Muscle of back (tissue), 11 donors: ENCODE measurements around the gene DRAXIN. TPM values are rescaled to one million over a fixed set of nuclear protein-coding genes. Genes with fewer than 3 reads are reported as not detected.

Experiments
- DNase-seq, 3 donors: peaks; one replicate each; pipeline versions ENCODE4 v3.0.0 to v3.0.0-alpha.2; 2013
- polyA plus RNA-seq, 10 donors: library from polyadenylated mRNA; unstranded; fragments of 120-200 nt; gene quantifications; one replicate each; pipeline ENCODE4 v1.2.1, GENCODE V29; 2013; ENCODE audit not compliant: insufficient read length in 10 of 10

Gene DRAXIN
- polyA plus RNA-seq, 10 donors: 0.22 to 0.53 (median 0.36) TPM

GRCh38 chr1:11707621-11708276, 16.2 kb downstream of the DRAXIN start:
- DNase-seq: peak in 1 of 3 donors; percentile 62

- DNase-seq: no peak
These were observed 17.2 kb downstream of the DRAXIN start for GRCh38 chr1:11708554-11709350.

GRCh38 chr1:11711490-11711889, 20.0 kb downstream of the DRAXIN start:
- DNase-seq: no peak

GRCh38 chr1:11712285-11712684, 20.8 kb downstream of the DRAXIN start:
- no peak for DNase-seq

- DNase-seq: no peak
These were observed 21.6 kb downstream of the DRAXIN start for GRCh38 chr1:11713095-11713494.

GRCh38 chr1:11714831-11715575, 23.5 kb downstream of the DRAXIN start:
- DNase-seq: no peak

GRCh38 chr1:11719313-11720032, 28.0 kb downstream of the DRAXIN start:
- peak in 2 of 3 donors; percentile 78 to 86 for DNase-seq

- DNase-seq: no peak
These were observed 28.5 kb downstream of the DRAXIN start for GRCh38 chr1:11720033-11720376.

GRCh38 chr1:11720525-11720924, 29.0 kb downstream of the DRAXIN start:
- DNase-seq: no peak

GRCh38 chr1:11721311-11721710, 29.8 kb downstream of the DRAXIN start:
- DNase-seq: no peak

- DNase-seq: no peak
These were observed 31.0 kb downstream of the DRAXIN start for GRCh38 chr1:11722538-11722937.

- DNase-seq: no peak
These were observed 34.1 kb downstream of the DRAXIN start for GRCh38 chr1:11725616-11726015.

GRCh38 chr1:11727119-11727518, 35.6 kb downstream of the DRAXIN start:
- no peak for DNase-seq

- no peak for DNase-seq
These were observed 36.8 kb downstream of the DRAXIN start for GRCh38 chr1:11728126-11728806.

GRCh38 chr1:11729155-11729497, 37.6 kb downstream of the DRAXIN start:
- no peak for DNase-seq

GRCh38 chr1:11729498-11730428, 38.3 kb downstream of the DRAXIN start:
- DNase-seq: peak in 1 of 3 donors; percentile 37

GRCh38 chr1:11730429-11730891, 39.0 kb downstream of the DRAXIN start:
- DNase-seq: peak in 1 of 3 donors; percentile 55

GRCh38 chr1:11731691-11732283, 40.3 kb downstream of the DRAXIN start:
- DNase-seq: peak; percentile 80 to 93 (median 88)

GRCh38 chr1:11733306-11733705, 41.8 kb downstream of the DRAXIN start:
- no peak for DNase-seq

- DNase-seq: no peak
These were observed 44.0 kb downstream of the DRAXIN start for GRCh38 chr1:11735531-11735853.
